ENCODE data around the gene JPT2.

DNA sequence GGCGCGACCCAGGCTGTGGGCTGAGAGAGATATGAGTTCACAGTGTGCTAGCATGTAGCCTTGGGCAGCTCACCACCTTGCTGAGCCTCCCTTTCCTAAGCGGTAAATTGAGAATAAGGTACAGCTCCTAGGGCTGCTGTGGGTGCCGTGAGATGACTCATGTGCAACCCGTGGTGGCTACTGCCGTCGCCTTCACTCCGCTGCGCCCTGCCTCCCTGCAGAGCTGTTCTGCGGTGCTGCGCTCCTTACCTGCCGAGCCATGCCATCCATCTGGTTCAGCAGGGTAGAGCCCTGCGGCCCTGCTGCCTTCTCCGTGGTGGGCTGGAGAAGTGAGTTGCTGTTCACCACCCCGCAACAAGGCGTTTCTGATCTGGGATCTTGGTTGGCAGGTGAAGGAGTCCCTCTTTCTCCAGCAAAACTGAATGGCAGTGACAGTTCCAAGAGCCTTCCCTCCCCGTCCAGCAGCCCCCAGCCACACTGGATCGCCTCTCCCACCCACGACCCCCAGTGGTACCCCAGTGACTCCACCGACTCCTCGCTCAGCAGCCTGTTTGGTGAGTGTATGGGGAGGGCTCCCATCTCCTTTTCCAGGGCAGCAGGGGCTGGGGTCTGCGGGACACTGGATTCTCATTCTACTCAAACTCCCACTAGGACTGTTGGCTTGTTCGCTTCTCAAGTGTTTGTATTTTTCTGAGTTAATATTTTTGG is 9.3 kb upstream of the JPT2 start:
- TF ChIP-seq POLR2AphosphoS2 (conservative IDR thresholded peaks at IDR 0.05; ENCODE audit: low read length) (no peak), EP300 (IDR thresholded peaks at IDR 0.05) (no peak), CEBPB (IDR thresholded peaks at IDR 0.05) (no peak), HDAC2 (IDR thresholded peaks at IDR 0.05) (no peak), JUN (IDR thresholded peaks at IDR 0.05) (no peak), PHF8 (IDR thresholded peaks at IDR 0.05; ENCODE audit: borderline replicate concordance, low read depth) (no peak)
- TF ChIP-seq, protein P1, sequence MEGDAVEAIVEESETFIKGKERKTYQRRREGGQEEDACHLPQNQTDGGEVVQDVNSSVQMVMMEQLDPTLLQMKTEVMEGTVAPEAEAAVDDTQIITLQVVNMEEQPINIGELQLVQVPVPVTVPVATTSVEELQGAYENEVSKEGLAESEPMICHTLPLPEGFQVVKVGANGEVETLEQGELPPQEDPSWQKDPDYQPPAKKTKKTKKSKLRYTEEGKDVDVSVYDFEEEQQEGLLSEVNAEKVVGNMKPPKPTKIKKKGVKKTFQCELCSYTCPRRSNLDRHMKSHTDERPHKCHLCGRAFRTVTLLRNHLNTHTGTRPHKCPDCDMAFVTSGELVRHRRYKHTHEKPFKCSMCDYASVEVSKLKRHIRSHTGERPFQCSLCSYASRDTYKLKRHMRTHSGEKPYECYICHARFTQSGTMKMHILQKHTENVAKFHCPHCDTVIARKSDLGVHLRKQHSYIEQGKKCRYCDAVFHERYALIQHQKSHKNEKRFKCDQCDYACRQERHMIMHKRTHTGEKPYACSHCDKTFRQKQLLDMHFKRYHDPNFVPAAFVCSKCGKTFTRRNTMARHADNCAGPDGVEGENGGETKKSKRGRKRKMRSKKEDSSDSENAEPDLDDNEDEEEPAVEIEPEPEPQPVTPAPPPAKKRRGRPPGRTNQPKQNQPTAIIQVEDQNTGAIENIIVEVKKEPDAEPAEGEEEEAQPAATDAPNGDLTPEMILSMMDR (IDR thresholded peaks at IDR 0.05), result no peak
- TF ChIP-seq, protein P2, sequence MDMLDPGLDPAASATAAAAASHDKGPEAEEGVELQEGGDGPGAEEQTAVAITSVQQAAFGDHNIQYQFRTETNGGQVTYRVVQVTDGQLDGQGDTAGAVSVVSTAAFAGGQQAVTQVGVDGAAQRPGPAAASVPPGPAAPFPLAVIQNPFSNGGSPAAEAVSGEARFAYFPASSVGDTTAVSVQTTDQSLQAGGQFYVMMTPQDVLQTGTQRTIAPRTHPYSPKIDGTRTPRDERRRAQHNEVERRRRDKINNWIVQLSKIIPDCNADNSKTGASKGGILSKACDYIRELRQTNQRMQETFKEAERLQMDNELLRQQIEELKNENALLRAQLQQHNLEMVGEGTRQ (IDR thresholded peaks at IDR 0.05), result no peak
